Suprapubic skin (tissue), 4 donors: ENCODE measurements around the gene GALNT6. TPM values are rescaled to one million over a fixed set of nuclear protein-coding genes. Genes with fewer than 3 reads are reported as not detected.

ENCODE experiments used
- DNase-seq, 2 donors: peaks; one replicate each; pipeline ENCODE4 v3.0.0-alpha.2; 2019; ENCODE audit warnings: low spot score in 2 of 2
- H3K27ac ChIP-seq: fragments of 200-600 bp; sonication (generic); one replicate; pipeline ENCODE4 v1.5.1; 2019
- H3K27me3 ChIP-seq: fragments of 200-600 bp; sonication (generic); one replicate; pipeline ENCODE4 v1.5.1; 2019
- H3K36me3 ChIP-seq: fragments of 200-600 bp; sonication (generic); one replicate; pipeline ENCODE4 v1.5.1; 2019
- H3K4me1 ChIP-seq: fragments of 200-600 bp; sonication (generic); one replicate; pipeline ENCODE4 v1.5.1; 2019
- H3K4me3 ChIP-seq: fragments of 200-600 bp; sonication (generic); one replicate; pipeline ENCODE4 v1.5.1; 2019; ENCODE audit warnings: mild to moderate bottlenecking
- H3K9me3 ChIP-seq: fragments of 200-600 bp; sonication (generic); one replicate; pipeline ENCODE4 v1.5.1; 2019
- CTCF ChIP-seq, 2 donors: fragments of 200-600 bp in 1 of 2; fragments of 450-650 bp in 1 of 2; sonication (generic) in 1 of 2; IDR thresholded peaks; one replicate each; pipeline ENCODE4 v1.5.1; 2016 to 2019; ENCODE audit warnings: antibody characterized with exemption in 2 of 2, mild to moderate bottlenecking in 1 of 2, moderate library complexity in 1 of 2
- EP300 ChIP-seq: sonication (generic); formaldehyde crosslinking; IDR thresholded peaks from one replicate; pipeline ENCODE4 v1.6.1; 2017; ENCODE audit warnings: antibody characterized with exemption
- POLR2A ChIP-seq, 2 donors: fragments of 450-650 bp; IDR thresholded peaks; one replicate each; pipeline ENCODE4 v1.6.1; 2017; ENCODE audit warnings: antibody characterized with exemption in 2 of 2, mild to moderate bottlenecking in 2 of 2, moderate library complexity in 2 of 2
- POLR2AphosphoS5 ChIP-seq, 3 donors: sonication (generic); formaldehyde crosslinking; IDR thresholded peaks; one replicate each; pipeline ENCODE4 v1.6.1; 2017; ENCODE audit warnings: antibody characterized with exemption in 3 of 3
- WGBS: methylation state at CpG from one replicate; pipeline ENCODE4 v1.1.5; 2018; 5-methylcytosine and 5-hydroxymethylcytosine counted together
- total RNA-seq, 4 donors: library from RNA; depleted of rRNA; stranded (reverse); fragments of >200 nt; gene quantifications; one replicate each; pipeline ENCODE4 v1.1.0, GENCODE V29; 2016

The GALNT6 gene
- total RNA-seq, 4 donors from 2014 or later: 2.0 to 33.8 (median 8.8) TPM

DNA sequence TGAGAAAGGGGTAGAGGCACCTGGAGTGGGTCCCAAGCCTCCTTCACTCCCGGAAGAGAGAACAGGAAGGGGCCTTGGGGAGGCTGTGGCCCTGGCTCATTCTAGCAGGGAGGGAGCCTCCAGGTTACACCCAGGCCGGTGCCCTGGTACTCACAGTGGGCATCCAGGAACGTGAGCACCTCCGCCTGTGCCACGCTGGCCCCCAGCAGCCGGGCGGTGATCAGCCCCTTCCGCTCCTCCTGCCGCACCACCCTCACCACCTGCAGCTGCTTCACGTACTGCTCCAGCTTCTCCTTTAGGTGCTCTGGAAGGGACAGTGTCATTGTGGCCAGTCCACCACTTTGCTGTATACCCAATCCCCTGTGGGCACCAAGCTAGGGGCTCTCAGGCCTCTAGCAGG, 25.9 kb downstream of the GALNT6 start:
- Histone ChIP-seq H3K36me3 (no peaks in the 10 kb centered on the region), H3K9me3 (no peaks in the 10 kb centered on the region), H3K4me3 (no peak overlapping the region), H3K4me1 (peaks cover 3% of the 10 kb centered on the region), H3K27ac (no peak overlapping the region), H3K27me3 (no peaks in the 10 kb centered on the region)
- 99% methylated on average over 10 of the region's 10 CpGs for WGBS
- DNase-seq: no peak
- TF ChIP-seq POLR2A (IDR thresholded peaks at IDR 0.05) (no peak), CTCF (IDR thresholded peaks at IDR 0.05) (no peak), POLR2AphosphoS5 (IDR thresholded peaks at IDR 0.05) (no peak), EP300 (no peak)

DNA sequence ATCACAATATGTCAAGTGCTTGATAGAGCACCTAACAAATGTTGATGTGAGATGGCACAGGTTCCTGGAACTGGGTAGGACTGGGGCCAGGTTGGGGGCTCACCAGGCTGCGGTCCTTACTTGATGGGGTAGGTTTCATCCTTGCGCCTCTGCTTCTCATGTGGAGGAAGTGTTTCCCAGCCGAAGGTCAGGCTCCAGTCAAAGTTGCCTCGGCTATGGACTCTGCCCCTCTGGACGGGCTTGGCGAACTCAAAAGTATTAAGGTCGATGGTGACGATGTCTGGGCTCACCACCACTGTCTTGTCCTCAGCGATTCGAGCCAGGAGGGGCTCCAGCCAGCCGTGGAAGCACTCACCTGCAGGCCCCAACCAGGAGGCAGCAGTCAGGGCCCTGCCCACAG, 27.2 kb downstream of the GALNT6 start:
- H3K9me3 ChIP-seq: no peaks in the 10 kb centered on the region
- no peaks in the 10 kb centered on the region for H3K36me3 ChIP-seq
- no peak overlapping the region for H3K27ac ChIP-seq
- no peaks in the 10 kb centered on the region for H3K27me3 ChIP-seq
- peaks cover 3% of the 10 kb centered on the region for H3K4me1 ChIP-seq
- TF ChIP-seq POLR2A (IDR thresholded peaks at IDR 0.05): no peak
- TF ChIP-seq CTCF (IDR thresholded peaks at IDR 0.05): no peak
- no peak for TF ChIP-seq POLR2AphosphoS5 (IDR thresholded peaks at IDR 0.05)
- no peak for TF ChIP-seq EP300
- no peak overlapping the region for H3K4me3 ChIP-seq
- DNase-seq: no peak
- 94% methylated on average over 9 of the region's 11 CpGs for WGBS

DNA sequence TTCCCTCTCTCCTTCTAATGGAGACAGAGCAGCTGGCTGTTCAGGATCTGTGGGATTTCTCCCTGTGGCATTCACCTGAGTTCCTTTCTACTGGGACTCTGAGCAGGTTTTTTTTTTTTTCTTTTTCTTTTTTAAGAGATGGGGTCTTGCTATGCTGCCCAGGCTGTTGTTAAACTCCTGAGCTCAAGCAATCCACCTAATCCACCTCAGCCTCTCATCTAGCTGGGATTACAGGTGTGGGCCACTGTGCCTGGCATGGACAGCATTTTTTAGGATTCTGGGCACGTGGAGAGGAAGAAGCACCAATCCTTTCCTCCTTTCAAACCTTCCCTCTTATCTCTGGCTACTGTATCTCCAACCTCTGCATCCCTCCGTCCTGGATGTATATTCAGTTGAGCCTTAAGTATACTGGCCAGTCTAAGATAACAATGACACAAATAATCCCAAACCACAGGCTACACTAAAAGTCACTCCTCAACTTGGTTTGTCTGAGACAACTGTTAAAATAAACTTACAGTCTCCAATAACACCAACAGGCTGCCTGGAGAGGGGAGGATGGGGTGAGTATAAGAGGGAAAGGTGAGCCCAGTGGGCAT, 28.4 kb downstream of the GALNT6 start:
- 93% methylated on average over 2 of the region's 2 CpGs for WGBS
- DNase-seq: no peak
- Histone ChIP-seq H3K27ac (no peak overlapping the region), H3K4me1 (no peaks in the 10 kb centered on the region), H3K9me3 (no peaks in the 10 kb centered on the region), H3K4me3 (no peak overlapping the region), H3K36me3 (no peaks in the 10 kb centered on the region), H3K27me3 (no peaks in the 10 kb centered on the region)
- TF ChIP-seq POLR2A (IDR thresholded peaks at IDR 0.05): no peak
- no peak for TF ChIP-seq CTCF (IDR thresholded peaks at IDR 0.05)
- TF ChIP-seq EP300: no peak
- TF ChIP-seq POLR2AphosphoS5 (IDR thresholded peaks at IDR 0.05): no peak

GRCh38 chr12:51362307-51362706, 28.9 kb downstream of the GALNT6 start:
- Histone ChIP-seq H3K9me3 (no peaks in the 10 kb centered on the region), H3K4me3 (no peak overlapping the region), H3K27me3 (no peaks in the 10 kb centered on the region), H3K4me1 (no peaks in the 10 kb centered on the region), H3K27ac (no peak overlapping the region), H3K36me3 (no peaks in the 10 kb centered on the region)
- no peak for DNase-seq
- WGBS: 82% methylated on average over 5 of the region's 6 CpGs
- TF ChIP-seq POLR2AphosphoS5 (IDR thresholded peaks at IDR 0.05): no peak
- no peak for TF ChIP-seq EP300
- no peak for TF ChIP-seq CTCF (IDR thresholded peaks at IDR 0.05)
- no peak for TF ChIP-seq POLR2A (IDR thresholded peaks at IDR 0.05)

DNA sequence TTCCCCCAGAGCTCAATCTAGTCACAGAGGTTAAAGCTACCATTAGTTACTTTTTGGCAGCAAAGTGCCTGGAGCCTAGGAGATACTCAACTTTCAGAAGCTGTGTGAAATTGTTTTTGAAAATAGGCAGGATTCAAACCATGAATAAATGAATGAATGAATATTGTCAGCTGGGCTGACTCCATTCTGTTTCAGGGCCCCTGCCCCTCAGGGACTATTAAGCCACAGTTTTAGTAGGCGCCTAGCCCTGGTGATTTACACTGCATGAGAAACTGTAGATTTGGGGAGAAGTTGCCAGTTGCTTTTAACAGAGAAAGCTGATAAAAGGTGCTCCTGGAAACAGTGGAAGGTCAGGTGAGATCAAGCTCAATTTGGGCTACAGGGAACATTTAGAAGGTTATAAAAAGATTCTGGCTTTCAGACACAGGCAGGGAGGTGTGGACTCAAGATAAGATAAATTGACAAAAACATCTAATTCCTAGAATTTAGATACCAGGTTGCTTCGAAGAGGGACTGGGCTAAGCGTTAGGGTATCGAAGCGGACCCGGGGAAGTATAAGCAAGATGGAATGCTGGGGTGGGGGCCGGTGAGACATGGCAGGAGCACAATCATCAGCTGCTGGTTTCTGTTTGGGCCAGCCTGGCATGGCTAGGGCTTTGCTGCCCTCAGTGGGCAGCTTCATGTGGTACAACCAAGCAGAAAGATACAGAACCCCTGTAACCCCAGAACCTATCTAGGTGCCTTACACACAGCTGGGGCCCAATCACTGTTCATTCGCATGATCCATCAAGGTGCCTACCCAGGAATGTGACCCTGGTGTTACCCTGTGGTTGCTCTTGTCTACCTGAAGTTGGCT, 29.8 kb downstream of the GALNT6 start:
- Histone ChIP-seq H3K36me3 (peaks cover 4% of the 10 kb centered on the region), H3K27ac (no peak overlapping the region), H3K4me1 (no peaks in the 10 kb centered on the region), H3K27me3 (no peaks in the 10 kb centered on the region), H3K9me3 (no peaks in the 10 kb centered on the region), H3K4me3 (no peak overlapping the region)
- no peak for DNase-seq
- TF ChIP-seq POLR2A (IDR thresholded peaks at IDR 0.05) (no peak), POLR2AphosphoS5 (IDR thresholded peaks at IDR 0.05) (no peak), EP300 (no peak), CTCF (IDR thresholded peaks at IDR 0.05) (no peak)
- WGBS: 89% methylated on average over 8 of the region's 8 CpGs
